GM19455 (cell line): ENCODE results near the gene SORD.
"Not testable (repeated sequence)": the region's sequence is repeated elsewhere in the genome, so short reads cannot be mapped to it uniquely, and the experiment has no call there.

Source experiments
- ATAC-seq: cut with Tn5 transposase; IDR thresholded peaks from one replicate; pipeline ENCODE4 v1.9.1; 2021; ENCODE audit not compliant: unreplicated experiment

The SORD gene

GRCh38 chr15:45022871-45023658, at the start of gene SORD:
Gene SORD (plus strand): TSS chr15:45023195. CDS start chr15:45023284, 89 bp downstream.
- peak; percentile 95 for ATAC-seq

- ATAC-seq, result not testable (repeated sequence)
Measured at GRCh38 chr15:44976183-44976582, 46.8 kb upstream of the SORD start.

- ATAC-seq, result not testable (repeated sequence)
Measured at GRCh38 chr15:44977781-44978180, 45.2 kb upstream of the SORD start.

- ATAC-seq, result not testable (repeated sequence)
Measured at GRCh38 chr15:44979617-44980339, 43.2 kb upstream of the SORD start.

- ATAC-seq, result not testable (repeated sequence)
Measured at GRCh38 chr15:44984144-44984543, 38.9 kb upstream of the SORD start.

- not testable (repeated sequence) for ATAC-seq
Measured at GRCh38 chr15:44986346-44987055, 36.5 kb upstream of the SORD start.

DNA sequence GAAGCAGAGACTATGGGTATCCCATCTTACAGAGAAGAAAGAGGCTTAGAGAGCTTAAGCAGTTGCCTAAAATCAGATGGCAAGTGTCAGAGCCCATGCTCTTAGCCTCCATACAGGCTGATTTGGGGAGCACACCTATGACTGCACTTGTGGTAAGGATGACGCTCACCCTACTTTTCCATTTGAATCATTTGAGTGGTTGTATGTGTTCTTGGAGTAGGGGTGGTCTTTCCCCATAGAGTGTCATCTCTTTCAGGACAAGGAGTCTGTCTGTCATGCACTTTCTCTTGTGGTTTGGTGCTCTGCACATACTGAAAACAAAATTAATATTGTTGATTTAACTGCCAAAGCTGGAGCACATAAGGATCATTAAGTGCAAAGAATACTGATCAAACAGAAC, 35.3 kb upstream of the SORD start:
- ATAC-seq, result not testable (repeated sequence)

- not testable (repeated sequence) for ATAC-seq
Measured at GRCh38 chr15:44988184-44988869, 34.7 kb upstream of the SORD start.

GRCh38 chr15:44988870-44989219, 34.1 kb upstream of the SORD start:
- not testable (repeated sequence) for ATAC-seq

GRCh38 chr15:44997632-44998031, 25.4 kb upstream of the SORD start:
- not testable (repeated sequence) for ATAC-seq

- no peak for ATAC-seq
Measured at GRCh38 chr15:44999105-44999504, 23.9 kb upstream of the SORD start.

GRCh38 chr15:45001180-45001579, 21.8 kb upstream of the SORD start:
- ATAC-seq, result not testable (repeated sequence)

GRCh38 chr15:45003731-45004410, 19.1 kb upstream of the SORD start:
- not testable (repeated sequence) for ATAC-seq

- not testable (repeated sequence) for ATAC-seq
Measured at GRCh38 chr15:45004590-45005175, 18.3 kb upstream of the SORD start.

DNA sequence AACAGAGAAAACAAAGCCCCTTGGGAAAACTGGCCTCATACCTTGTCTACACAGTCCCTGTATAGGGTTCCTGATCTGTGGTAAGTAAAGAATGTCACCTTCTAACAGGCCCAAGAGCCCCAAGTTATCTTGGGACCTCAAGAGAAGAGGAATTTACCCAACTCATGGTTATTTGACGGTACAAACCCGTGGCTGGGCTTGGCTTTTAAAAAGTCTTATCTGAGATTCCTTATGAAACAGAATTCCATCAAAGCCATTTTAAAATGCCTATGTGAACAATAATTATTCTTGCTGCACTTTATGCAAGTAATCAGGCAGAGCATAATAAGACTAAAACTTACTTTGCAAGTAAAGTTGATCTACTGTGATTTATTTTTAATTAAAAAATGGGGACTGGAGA, 13.9 kb upstream of the SORD start:
- no peak for ATAC-seq

DNA sequence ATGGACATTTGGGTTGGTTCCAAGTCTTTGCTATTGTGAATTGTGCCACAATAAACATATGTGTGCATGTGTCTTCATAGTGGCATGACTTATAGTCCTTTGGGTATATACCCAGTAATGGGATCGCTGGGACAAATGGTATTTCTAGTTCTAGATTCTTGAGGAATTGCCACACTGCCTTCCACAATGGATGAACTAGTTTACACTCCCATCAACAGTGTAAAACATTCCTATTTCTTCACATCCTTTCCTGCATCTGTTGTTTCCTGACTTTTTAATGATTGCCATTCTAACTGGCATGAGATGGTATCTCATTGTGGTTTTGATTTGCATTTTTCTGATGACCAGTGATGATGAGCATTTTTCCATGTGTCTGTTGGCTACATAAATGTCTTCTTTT, 7.9 kb upstream of the SORD start:
- ATAC-seq, result not testable (repeated sequence)

- not testable (repeated sequence) for ATAC-seq
Measured at GRCh38 chr15:45020222-45020900, 2.6 kb upstream of the SORD start.

- ATAC-seq, result not testable (repeated sequence)
Measured at GRCh38 chr15:45020901-45021259, 2.1 kb upstream of the SORD start.

GRCh38 chr15:45021348-45021747, 1.6 kb upstream of the SORD start:
- no peak for ATAC-seq
